K562 (cell line): ENCODE results near the gene DENND1A.

Experiments
- ARID3A ChIP-seq: IDR thresholded peaks from 2 replicates; pipeline ENCODE4 v1.6.1; 2012; ENCODE audit warnings: low read depth, low read length, improper control_type of control experiment, borderline replicate concordance
- CBX3 ChIP-seq, 2 experiments: IDR thresholded peaks; 1 replicate in 1 of 2; 2 replicates in 1 of 2; pipeline ENCODE4 v1.6.1; 2012; ENCODE audit warnings: inconsistent platforms in 2 of 2, low read length in 2 of 2, borderline replicate concordance in 1 of 2, control low read depth in 1 of 2
- CTCF ChIP-seq, 3 experiments: IDR thresholded peaks in 2 of 3; conservative IDR thresholded peaks in 1 of 3; 2 replicates each; pipeline ENCODE4 v1.5.1; 2011 to 2012; ENCODE audit warnings: low read length in 3 of 3, mild to moderate bottlenecking in 3 of 3, control low read depth in 2 of 3, improper control_type of control experiment in 1 of 3, inconsistent platforms in 1 of 3, low read depth in 1 of 3, mixed read lengths in 1 of 3, moderate library complexity in 1 of 3; ENCODE audit not compliant: insufficient read depth in 2 of 3
- HCFC1 ChIP-seq: IDR thresholded peaks from 2 replicates; pipeline ENCODE4 v1.6.1; 2012; ENCODE audit warnings: low read depth, low read length, improper control_type of control experiment
- MEIS2 ChIP-seq: fragments of 450-650 bp; IDR thresholded peaks from 2 replicates; pipeline ENCODE4 v1.6.1; 2014; ENCODE audit warnings: mild to moderate bottlenecking; ENCODE audit not compliant: partially characterized antibody
- YY1 ChIP-seq, 3 experiments: IDR thresholded peaks; 2 replicates each; pipeline ENCODE4 v1.6.1; 2011; ENCODE audit warnings: low read length in 2 of 3, mild to moderate bottlenecking in 2 of 3, moderate library complexity in 2 of 3, borderline replicate concordance in 1 of 3, control low read depth in 1 of 3, low read depth in 1 of 3; ENCODE audit not compliant: insufficient read depth in 3 of 3, insufficient replicate concordance in 2 of 3, control insufficient read depth in 1 of 3, insufficient read length in 1 of 3; ENCODE audit errors: extremely low read depth in 1 of 3

- TF ChIP-seq YY1 (IDR thresholded peaks at IDR 0.05; ENCODE audit: borderline replicate concordance in 1 of 3, control insufficient read depth in 1 of 3, extremely low read depth in 1 of 3, insufficient read depth in 3 of 3, insufficient read length in 1 of 3, insufficient replicate concordance in 2 of 3, low read depth in 1 of 3, low read length in 2 of 3) (no peak), CTCF (IDR thresholded peaks at IDR 0.05 in 2 of 3, conservative IDR thresholded peaks at IDR 0.05 in 1 of 3; ENCODE audit: insufficient read depth in 2 of 3, low read depth in 1 of 3, low read length in 3 of 3) (no peak), HCFC1 (no peak), MEIS2 (no peak), ARID3A (no peak), CBX3 (IDR thresholded peaks at IDR 0.05; ENCODE audit: borderline replicate concordance in 1 of 2, low read length in 2 of 2) (no peak)
These were observed 3.7 kb upstream of the DENND1A start for GRCh38 chr9:123933440-123934212.
